ENCODE measurements around the gene AGAP1.

Gene AGAP1

DNA sequence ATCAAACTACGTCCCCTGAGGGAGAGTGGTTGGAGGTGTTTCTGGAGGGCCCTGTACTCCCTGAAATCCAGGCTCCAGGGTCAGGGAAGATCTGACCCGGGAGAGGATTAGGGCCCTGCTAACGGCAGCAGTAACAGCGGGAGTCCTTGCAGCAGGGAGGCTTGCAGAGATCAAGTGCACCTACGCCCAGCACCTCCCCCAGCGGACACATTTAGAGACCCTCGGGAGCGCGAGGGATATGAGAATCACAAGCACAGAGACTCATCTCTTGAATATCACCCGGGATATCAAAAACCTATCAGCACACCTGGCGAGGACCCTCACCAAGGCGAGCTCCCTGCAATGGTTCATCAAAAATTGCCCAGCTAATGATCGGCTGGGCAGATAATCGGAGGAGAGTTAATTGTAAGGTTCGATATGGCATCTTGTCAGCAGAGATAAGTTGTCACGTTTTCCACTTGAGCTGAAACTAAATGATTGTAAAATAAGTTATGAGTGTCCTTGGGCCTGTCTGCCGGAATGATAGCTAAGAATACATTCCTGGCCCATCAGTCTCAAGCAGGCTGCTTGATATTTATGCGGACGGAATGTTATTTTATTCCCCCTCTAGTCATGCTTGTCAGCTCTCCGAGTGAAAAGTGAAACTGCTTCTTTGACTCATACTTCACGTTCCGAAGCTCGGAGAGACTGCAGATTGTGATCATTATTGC is 464.5 kb downstream of the AGAP1 start:
- no peak for DNase-seq

DNA sequence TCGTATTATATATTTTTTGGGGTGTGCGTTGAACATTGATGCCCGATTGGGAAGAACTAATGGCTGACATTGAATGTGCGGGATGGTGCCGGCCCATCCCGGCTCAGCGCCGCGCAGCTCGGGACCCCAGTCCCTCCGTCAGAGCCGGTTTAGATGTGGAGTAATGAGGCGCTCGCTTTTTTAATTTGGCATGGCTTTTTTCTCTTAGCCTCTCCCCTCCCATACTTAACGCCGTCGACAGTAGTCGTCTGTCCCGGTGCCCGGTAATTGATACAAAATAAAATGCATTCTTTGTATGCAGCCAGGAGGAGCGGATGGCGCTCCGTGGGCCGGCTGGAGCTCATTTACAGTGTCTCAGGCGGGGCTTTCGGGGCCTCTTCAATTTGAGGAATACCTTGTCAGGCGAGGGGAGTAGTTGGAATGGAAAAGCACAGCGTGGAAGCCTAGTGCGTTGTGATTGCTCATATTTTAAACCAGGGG is 465.1 kb downstream of the AGAP1 start:
- DNase-seq = no peak

DNA sequence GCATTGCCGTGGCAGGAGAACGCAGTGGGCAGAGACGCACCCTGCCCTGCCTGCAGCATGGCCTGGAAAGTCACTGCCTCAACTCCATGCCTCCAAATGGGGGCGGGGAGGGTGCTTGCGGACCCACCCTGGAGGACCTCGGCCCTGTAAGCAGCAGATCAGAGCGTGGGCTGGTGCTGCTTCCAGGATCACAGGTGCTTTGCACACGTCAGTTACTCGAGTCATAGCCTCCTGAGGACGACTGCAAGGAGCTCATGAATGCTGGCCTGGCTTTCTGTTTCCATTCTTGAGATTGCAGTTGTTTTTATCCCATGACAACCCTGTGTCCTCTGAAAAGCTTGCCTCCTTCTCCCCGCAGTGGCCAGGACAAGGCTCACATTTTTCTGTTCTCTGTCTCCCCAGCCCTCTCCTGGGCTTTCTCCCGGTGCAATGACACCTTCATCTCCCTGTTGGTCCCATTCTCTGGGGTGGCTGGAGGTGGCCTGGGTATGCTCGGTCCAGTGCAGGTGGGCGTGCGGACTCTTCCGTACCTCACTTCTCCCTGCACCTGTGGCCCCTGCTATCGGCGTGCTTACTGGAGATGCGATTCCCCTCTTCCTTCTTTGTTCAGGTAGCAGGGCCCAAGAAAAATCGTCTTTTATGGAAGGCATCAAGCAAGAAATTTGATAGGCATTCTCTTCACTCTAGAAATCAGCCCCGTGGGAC is 466.3 kb downstream of the AGAP1 start:
- no peak for DNase-seq

DNA sequence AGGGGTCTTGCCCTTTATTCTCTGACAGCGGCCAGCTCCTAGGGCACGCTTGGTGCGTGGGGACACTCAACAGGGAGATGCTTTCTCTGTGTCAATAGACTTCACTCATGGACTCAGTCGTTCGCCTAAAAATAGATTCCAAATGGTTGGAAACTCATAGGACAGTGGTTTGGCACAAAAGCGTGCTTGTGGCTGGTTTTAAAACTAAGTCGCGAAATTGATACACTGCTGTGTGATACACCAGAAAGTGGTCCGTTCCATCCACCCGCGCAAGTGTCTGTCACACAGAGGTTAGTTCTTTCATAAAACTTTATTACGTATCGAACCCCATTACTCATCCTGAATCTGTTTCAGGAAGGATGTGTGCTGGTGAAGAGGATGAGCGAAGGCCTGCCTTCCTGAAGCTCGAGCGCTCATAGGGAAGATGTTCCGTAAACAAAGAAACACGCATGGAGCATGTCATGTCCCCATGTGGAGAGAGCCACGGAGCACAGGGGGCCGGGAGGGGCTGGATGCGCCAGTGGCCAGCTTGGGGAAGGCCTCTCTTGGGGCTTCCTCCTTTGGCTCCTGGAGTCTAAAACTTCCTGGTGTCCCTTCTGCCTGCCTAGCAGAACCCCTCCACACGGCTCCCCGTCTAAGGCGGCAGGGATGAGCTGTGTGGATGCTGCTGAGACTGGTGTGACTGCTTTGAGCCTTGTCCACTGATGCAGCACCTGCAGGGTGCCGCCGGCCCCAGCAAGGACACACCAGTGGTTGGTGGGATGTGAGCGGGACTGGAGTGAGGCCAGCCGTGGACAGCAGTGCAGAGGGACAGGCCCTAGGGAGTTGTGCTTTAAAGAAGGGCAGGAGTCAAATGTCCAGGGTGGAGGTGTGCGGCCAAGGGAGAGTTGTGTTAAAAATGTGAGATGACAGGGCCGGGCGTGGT is 467.1 kb downstream of the AGAP1 start:
- no peak for DNase-seq

DNA sequence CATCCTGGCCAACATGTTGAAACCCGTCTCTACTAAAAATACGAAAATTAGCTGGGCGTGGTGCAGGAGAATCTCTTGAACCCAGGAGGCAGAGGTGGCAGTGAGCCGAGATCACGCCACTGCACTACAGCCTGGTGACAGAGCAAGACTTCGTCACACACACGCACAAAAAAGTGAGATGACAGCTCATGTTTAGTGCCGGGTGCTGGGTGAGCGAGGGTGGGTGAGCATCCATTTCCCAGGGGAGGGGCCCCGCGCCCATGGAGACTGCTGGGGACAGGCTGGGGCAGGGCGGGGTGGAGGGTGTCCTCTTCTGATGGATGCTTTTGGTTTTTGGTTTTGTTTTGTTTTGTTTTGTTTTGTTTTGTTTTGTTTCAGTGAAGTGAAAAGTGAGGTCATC is 467.9 kb downstream of the AGAP1 start:
- no peak for DNase-seq

DNA sequence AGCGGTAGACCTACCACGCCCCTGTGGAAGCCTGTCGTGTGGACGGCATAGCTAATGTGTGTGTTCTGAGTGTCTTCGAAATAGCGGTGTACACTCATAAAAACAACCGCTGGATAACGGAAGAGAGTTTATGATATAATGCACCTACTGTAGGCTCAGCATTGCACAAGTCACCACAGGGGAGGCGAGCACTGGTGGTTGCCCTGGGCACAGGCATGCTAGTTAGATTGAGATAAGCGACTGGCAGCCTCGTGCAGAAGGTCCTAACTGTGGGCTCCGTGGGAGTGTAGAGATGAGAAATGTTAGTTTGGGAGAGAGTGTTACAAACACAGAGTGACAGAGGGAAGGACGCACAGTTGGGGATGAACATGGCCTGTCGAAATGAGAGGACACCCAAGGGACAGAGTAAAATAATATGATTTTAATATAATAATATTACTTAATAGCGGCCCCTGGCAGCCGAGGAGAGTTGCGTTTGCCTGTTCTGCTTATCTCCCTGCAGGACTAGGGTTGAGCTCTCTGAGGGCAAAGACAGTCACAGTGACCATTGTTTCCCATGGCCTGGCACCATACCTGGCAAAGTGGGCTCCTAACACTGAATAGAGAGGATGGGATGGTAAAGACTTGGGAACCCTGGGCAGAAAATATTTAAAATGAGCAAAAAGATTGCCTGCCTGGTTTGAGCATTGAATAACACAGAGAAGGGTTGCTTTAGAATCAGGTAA is 470.2 kb downstream of the AGAP1 start:
- no peak for DNase-seq

DNA sequence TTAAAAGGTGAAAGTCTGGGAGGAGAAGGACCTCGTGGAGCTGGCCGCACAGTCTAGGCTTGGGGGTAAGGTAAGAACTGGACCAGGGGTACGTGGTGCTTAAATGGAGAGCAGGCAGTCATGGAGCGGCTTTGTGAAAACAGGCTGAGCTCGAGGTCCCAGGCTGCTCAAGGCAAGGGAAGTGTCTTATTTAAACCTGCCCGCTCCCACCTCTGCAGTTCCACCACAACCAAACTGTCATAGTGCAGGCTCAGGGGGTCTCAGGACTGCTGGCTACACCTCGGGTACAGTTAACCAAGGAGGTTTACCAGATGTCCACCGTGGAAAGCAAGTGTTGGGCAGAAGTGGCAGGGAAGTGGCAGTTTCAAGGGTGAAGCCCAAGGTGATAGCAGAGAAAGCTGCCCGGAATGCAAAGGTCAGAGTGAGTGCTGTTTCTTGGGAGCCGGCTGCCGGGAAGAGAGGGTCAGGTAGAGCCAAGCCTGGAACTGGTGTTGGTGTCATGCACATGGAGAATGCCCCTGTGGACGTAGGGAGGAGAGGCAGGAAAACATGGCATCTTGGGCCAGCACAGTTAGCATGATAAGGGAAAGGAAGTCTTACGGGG is 471.0 kb downstream of the AGAP1 start:
- DNase-seq = no peak

DNA sequence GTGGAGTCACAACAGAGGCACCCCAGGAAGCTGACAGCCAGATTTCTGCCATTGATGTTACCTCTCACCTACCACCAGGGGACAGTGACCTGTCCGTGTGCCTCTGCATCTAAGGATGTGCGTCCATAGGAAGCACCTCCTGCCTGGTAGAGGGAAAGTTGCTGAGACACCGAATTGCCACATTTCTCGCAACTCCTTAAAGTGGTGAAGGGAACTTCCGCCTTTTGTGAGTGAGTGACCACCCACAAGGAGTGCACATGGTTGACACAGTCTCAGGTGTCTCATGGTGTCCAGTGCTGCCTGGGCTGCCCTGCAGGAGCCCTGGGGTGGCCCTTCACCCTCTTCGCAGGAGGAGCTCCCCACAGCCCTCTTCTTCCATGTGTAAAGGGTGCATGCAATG is 472.6 kb downstream of the AGAP1 start:
- DNase-seq = no peak

DNA sequence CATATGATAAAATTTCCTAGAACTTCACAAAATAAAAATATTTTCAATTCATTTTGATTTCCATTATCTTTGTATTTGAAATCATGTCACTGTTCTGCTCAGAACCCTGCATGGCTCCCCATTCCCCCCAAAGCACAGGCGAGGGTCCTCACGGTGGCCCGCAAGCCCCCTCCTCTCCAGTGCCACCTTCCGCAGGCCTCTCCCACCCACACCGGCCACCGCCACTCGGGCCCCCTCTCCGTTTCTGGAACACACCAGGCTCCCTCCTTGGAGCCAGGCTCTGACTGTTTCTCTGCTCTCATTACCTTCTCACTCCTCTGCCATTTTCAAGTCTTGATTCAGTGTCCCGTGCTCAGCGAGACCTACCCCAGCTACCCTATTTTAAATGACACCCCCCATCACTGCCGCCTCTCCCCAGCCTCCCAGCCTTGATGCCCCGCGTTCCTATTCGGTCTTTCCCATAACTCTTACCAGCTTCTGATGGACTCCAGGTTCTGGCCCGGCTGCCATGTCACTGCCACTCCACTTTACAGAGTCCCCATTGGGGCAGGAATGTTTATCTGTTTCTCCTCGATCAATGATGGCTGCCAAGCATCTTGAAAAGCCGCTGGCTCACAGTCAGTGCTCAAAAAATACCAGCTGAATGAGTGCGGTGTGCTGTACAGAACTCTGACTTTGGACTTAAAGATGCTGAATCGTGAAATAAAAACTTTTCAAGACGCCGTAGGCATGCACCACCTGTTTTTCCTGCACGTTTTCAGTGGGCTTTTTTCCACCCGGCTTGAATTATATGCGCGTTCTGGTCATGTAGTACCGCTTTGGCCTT is 473.3 kb downstream of the AGAP1 start:
- DNase-seq = no peak

DNA sequence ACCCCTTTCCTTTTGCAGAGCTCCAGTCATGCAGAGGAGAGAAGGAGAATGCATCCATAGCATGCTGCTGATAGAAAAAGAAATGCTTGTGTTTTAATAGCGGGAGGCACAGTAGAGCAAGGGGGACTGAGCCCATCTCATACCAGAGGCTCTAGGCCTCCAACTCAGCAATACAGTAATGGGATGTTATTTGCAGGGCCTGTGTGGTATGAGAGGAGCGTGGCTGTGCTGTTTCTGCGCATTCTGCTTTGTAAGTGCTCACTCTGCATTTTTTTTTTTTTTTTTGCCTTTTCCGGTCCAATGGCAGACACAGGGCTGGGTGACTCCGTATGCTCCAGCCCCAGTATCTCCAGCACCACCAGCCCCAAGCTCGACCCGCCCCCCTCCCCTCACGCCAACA is 474.3 kb downstream of the AGAP1 start:
- DNase-seq = no peak

DNA sequence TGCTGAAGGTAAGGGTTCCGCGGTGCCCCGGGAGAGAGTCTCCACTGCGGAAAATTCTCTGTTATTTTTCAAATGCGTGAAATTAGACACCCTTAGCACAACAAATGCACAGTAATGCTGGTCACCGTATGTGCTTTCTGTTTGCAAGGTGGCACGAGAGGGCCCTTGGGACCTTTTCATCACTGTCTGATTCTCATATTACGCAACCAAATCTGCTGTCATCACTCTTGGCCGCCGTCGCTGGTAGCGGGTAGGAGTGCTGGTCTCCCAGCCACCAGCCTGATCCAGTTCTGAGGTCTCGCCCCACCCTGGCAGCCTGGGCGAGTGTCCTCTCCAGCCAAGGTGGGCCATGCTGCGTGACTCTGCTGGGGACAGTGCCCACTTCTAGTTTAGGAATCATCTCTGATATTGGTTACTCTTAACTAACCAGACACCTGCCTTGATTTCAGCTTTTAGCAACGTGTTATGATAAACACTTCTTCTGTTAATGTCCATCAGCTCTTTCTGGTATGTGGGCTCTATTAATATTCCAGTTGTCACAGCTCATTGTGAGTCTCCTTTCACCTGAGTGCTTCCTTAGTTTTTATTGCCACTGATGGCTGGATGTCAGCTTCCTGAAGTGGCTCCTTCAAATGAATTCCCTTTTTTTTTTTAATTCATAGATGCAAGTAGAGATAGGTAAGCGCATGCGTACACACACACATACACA is 474.9 kb downstream of the AGAP1 start:
- no peak for DNase-seq

DNA sequence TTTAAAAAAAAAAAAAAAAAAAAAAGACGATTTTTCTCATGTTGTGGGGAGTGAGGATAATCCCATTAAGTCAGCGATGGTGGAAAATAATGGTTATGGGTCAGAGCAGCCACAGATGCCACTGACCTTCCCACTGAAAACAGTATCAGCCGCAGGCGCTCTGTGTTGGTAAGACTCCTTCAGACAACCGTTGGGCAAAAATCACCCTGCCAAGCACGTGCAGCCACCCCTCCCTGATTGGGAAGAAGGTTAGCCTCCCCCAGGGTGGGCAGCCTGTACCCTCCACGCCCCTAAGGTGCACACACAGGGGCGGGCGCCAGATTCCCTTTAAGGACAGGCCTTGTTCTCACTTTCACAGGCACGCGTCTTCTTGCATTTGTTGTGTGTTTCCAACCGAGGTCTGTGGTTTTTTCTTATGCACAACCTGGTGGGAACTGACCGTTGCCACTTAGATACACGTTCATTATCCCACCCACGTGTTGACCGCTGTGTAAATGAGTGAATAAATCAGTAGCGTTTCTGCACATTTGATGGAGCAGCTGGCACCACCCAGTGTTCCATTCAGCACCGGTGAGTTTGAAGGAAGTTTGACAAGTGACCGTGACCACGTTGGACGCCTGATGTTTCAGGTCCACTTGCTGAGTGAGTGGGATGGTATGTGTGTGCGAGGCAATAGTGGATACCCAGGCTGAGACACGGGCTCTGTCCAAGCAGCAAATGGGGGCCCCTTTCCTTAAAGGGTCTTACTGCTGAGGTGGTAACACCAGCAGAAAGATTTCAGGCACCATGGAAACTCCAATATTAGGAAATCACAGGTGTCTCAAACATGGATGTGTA is 476.6 kb downstream of the AGAP1 start:
- no peak for DNase-seq

DNA sequence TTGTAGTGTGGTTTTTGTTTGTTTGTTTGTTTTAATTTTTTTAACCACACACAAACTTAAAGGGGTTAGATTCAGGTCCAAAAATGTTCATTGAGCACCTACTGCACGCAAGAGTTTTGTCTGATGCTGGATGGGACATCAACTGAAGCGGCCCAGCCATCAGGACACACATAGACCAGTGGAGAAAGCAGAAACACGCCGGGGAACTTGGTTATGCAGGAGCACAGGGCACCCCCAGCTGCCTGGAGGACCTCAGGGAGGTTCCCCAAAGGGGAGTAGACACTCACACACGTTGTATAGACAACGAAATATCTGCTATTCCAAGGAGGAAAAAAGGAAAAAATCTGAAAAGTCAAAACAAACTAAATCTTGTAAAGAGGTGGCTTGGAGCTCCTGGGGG is 482.7 kb downstream of the AGAP1 start:
- no peak for DNase-seq

DNA sequence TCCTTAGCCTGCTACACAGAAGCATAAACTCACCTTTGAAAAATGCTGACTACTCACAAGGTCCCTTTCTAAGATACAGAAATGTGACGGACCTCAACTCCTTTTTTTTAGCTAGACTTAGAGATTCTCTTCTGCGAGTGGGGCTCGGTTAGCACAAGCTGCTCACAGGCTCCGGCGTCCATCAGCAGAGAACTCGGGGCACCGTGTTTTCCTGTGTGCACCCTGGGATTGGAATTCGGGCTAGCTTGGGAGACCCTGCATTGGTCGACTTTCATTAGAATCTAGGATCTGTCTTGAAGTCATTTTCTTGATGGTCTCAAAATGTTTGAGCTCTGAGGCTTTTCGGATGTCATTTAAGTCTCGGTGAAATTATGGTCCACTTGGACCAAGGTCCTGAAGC is 483.1 kb downstream of the AGAP1 start:
- no peak for DNase-seq

DNA sequence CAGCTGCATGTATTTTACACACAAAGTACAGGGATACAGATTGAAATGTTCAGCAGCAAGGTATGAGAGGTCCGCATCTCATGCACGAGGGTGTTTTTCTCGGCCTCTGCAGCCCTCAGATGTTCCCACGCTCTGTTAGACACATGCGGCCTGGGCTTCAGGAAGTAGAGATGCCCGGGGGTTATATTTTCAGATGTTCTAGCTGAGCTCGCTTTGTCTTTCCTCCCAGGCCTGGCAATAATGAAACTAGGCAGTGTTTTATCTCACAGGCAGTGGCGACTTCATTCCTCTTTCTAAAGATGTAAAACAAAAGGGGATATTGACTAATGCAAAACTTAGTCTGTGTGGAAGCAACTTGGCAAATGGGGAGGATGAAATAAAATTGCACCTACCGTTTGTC is 483.6 kb downstream of the AGAP1 start:
- no peak for DNase-seq

DNA sequence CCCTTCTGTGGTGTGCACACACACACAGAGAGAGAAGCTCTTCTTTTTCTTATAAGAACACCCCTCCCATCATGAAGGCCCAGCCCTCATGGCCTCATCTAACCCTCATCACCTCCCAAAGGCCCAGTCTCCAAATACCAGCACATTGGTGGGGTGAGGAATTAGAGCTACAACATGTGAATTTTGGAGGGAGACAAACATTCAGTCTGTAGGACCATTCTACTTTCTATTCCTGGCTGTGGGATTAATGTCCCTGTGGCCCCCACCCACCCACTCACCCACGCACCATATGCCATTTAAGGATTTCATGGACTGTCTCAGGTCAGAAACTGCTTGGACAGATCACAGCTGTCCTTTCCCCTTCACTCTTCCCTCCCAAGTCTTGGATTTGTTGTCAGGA is 484.2 kb downstream of the AGAP1 start:
- DNase-seq = no peak

DNA sequence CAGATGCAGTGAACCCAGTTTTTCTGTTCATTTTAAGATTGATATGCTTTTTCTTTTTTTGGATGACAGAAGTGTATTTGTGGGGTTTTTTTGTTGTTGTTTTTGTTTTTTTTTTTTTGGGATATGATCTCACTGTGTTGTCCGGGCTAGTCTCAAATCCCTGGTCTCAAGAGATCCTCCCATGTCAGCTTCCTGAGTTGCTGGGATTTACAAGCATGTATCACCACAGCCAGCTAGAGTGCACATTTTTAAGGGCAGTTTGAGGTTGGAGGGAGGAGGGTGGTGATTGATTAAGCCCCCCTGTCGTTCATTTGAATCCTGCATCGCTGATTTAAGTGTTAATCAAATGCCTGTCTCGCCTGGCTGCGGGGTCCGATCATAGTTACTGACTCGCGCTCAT is 485.2 kb downstream of the AGAP1 start:
- no peak for DNase-seq

DNA sequence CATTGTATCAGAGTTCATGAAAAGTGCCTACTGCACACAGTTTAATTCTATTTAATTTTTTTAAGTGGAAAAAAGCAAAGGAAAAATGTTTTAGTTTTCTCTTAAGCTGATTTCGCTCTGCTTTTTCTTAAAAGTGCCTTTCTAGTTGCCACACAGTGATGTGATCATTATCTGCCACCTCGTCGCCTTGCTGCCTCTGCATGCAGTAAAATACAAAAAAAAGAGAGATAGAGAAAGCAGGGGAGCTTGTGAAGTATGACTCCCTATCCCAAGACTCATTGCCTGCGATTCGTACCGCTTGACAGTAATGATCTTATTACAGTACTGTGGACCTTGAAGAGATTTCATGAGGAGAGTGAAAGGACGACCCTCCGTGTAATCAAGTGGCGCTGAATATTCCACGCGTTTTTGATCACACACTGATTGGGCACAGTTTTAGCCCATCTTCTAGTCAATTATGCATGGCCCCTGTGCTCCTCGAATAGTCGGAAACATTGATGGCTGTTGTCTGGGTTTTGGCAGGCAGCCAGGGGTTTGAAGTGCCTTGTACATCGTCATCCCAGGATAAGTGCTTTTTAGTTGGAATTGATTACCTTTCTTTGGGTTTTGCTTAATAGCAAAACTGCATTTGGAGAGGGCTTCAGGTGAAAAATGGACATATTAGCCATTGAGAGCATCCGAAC is 486.1 kb downstream of the AGAP1 start:
- no peak for DNase-seq

DNA sequence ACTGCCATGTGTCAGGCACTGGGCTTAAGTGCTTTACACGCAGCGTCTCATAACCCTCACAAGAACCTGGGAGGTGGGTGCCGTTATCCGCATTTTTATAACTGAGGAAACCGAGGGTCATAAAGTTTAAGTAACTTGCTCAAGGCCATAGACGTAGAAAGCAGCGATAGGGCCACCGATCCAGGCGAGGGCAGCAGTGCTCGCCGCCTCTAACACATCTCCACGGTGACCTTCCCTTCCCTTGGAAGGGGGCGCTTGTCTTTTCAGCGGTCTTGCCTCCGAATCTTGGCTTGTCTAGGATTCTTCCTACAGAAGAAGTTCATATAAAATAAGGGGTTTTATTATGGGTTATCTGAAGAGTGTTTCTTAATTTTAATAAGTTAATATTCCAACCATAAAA is 487.8 kb downstream of the AGAP1 start:
- no peak for DNase-seq
